CD4-positive, CD25-positive, alpha-beta regulatory T cell (primary cell): ENCODE results near the gene ACSF3. TPM values are rescaled to one million over a fixed set of nuclear protein-coding genes. Genes with fewer than 3 reads are reported as not detected.

Experiments used
- ATAC-seq, 2 donors: fragments of 150-1000 bp; cut with Tn5 transposase; one replicate each; pipeline ENCODE4 v1.10.0; 2021; ENCODE audit warnings: low read depth in 2 of 2, moderate number of reproducible peaks in 2 of 2, moderate library complexity in 1 of 2
- DNase-seq, 3 donors: peaks; one replicate each; pipeline versions ENCODE4 v3.0.0 to v3.0.0-alpha.2; 2012 to 2022; ENCODE audit warnings: mixed read lengths in 1 of 3
- H3K27ac ChIP-seq: one replicate; pipeline ENCODE4 v1.7.0; 2013; ENCODE audit warnings: mild to moderate bottlenecking, low read length; ENCODE audit not compliant: insufficient read depth, poor library complexity, severe bottlenecking
- H3K27me3 ChIP-seq: one replicate; pipeline ENCODE4 v1.7.0; 2013; ENCODE audit warnings: low read length; ENCODE audit not compliant: control insufficient read depth, insufficient read depth
- H3K36me3 ChIP-seq: one replicate; pipeline ENCODE4 v1.7.0; 2013; ENCODE audit warnings: mild to moderate bottlenecking, low read length, moderate library complexity; ENCODE audit not compliant: control insufficient read depth, insufficient read depth
- H3K4me1 ChIP-seq: 2 replicates; pipeline ENCODE4 v1.7.0; 2013; ENCODE audit warnings: mild to moderate bottlenecking, low read length; ENCODE audit not compliant: insufficient read depth, control insufficient read depth, poor library complexity, severe bottlenecking
- H3K4me3 ChIP-seq: one replicate; pipeline ENCODE4 v1.7.0; 2013; ENCODE audit warnings: low read depth, mild to moderate bottlenecking, low read length, moderate library complexity
- H3K9me3 ChIP-seq, 2 experiments: 1 replicate in 1 of 2; 2 replicates in 1 of 2; pipeline ENCODE4 v1.7.0; 2013; ENCODE audit warnings: low read length in 2 of 2, mild to moderate bottlenecking in 1 of 2, moderate library complexity in 1 of 2; ENCODE audit not compliant: control insufficient read depth in 2 of 2
- H3K27ac Mint-ChIP-seq, 3 donors: one replicate each; pipeline ENCODE4 v1.8.0; 2020 to 2022; ENCODE audit warnings: mild to moderate bottlenecking in 3 of 3, mixed read lengths in 3 of 3, moderate library complexity in 2 of 3
- H3K27me3 Mint-ChIP-seq: one replicate; pipeline ENCODE4 v1.8.0; 2022; ENCODE audit warnings: mild to moderate bottlenecking, mixed read lengths
- H3K36me3 Mint-ChIP-seq: one replicate; pipeline ENCODE4 v1.8.0; 2020; ENCODE audit warnings: mixed read lengths
- H3K4me1 Mint-ChIP-seq, 4 donors: one replicate each; pipeline ENCODE4 v1.8.0; 2020 to 2022; ENCODE audit warnings: mixed read lengths in 4 of 4, mild to moderate bottlenecking in 1 of 4
- H3K4me3 Mint-ChIP-seq, 4 donors: one replicate each; pipeline ENCODE4 v1.8.0; 2020 to 2022; ENCODE audit warnings: mild to moderate bottlenecking in 4 of 4, mixed read lengths in 4 of 4, moderate library complexity in 3 of 4
- H3K9me3 Mint-ChIP-seq, 7 donors: one replicate each; pipeline ENCODE4 v1.8.0; 2020 to 2022; ENCODE audit warnings: mixed read lengths in 7 of 7, mild to moderate bottlenecking in 3 of 7, moderate library complexity in 2 of 7
- polyA plus RNA-seq, 4 donors: library from polyadenylated mRNA; unstranded; fragments of 300-500 nt; fragmentation: Illumina TruSeq; gene quantifications; one replicate each; pipeline ENCODE4 v1.2.3, GENCODE V29; 2021
- total RNA-seq: library from RNA; stranded (reverse); gene quantifications from one replicate; pipeline ENCODE4 v1.2.3, GENCODE V29; 2022

Gene ACSF3
- total and polyA plus RNA-seq, 5 donors from 2014 or later = 24.1 to 56.3 (median 29.1) TPM

DNA sequence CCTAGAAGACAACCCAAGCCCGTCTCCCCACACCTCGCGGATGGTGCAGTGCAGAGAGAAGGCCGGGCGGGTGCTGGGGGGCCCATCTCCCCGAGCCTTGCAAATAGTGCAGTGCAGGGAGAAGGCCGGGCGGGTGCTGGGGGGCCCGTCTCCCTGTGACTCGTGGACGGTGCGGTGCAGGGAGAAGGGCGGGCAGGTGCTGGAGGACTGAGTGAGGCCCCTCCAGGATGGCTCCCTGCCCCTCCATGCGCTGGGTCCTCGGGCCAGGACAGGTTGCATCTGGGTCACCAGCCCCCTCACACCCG, 40.0 kb upstream of the ACSF3 start:
- Histone ChIP-seq H3K27ac (no peak overlapping the region), H3K27me3 (no peaks in the 10 kb centered on the region), H3K9me3 (no peaks in the 10 kb centered on the region), H3K4me1 (no peaks in the 10 kb centered on the region), H3K36me3 (no peaks in the 10 kb centered on the region), H3K4me3 (no peak overlapping the region)
- Mint-ChIP-seq H3K9me3 (peaks cover 0 to under 1% (median 0%) of the 10 kb centered on the region in 7 donors), H3K27ac (no peak overlapping the region), H3K27me3 (no peaks in the 10 kb centered on the region), H3K4me3 (peak overlapping the region in 1 of 4 donors; percentile 38), H3K4me1 (no peaks in the 10 kb centered on the region), H3K36me3 (no peaks in the 10 kb centered on the region)
- ATAC-seq (no peak), DNase-seq (no peak)

DNA sequence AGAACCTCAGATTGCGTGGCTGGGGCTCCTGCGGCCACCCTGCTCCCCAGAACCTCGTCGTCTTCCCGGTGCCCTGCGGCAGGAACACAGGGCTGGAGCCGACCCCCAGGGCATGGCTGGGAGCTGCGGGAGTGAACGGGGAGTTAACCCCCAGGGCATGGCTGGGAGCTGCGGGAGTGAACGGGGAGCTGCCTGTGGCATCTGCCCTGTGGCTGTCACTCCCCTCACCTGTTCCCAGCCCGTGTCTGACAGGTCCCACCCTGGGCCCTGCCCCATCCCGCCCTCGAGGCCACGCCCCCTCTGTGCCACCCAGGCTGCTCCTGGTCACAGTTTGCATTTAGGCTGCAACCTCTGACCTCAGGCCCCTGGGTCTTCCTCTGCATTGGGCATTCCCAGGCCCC, 39.4 kb upstream of the ACSF3 start:
- DNase-seq = no peak
- Mint-ChIP-seq H3K27ac (no peak overlapping the region), H3K27me3 (no peaks in the 10 kb centered on the region), H3K4me3 (no peak overlapping the region), H3K36me3 (no peaks in the 10 kb centered on the region), H3K4me1 (no peaks in the 10 kb centered on the region), H3K9me3 (peaks cover 0 to 1% (median 0%) of the 10 kb centered on the region in 7 donors)
- Histone ChIP-seq H3K9me3 (no peaks in the 10 kb centered on the region), H3K36me3 (no peaks in the 10 kb centered on the region), H3K27ac (no peak overlapping the region), H3K27me3 (no peaks in the 10 kb centered on the region), H3K4me3 (no peak overlapping the region), H3K4me1 (no peaks in the 10 kb centered on the region)
- ATAC-seq = no peak

DNA sequence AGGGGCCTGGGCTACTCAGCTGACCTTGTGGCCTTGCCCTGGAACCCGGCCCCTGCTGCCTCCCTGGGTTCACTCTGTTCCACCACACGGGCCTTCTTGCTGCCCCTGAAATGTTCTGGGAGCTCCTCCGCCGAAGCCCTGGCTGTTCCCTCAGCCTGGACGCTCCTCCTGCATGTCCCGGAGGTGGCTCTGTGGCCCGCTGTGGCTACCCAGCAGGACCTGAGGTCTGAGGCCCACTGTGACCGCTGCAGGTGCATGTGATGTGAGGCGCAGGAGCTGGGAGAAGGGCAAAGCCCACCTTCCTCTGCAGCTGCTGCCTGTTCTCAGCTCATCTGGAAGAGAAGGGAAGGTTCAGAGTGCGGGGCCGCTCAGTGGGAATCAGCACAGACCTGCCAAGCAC, 38.9 kb upstream of the ACSF3 start:
- H3K9me3 Mint-ChIP-seq = peaks cover 0 to 1% (median 0%) of the 10 kb centered on the region in 7 donors
- H3K4me1 Mint-ChIP-seq = no peaks in the 10 kb centered on the region
- ATAC-seq (no peak), DNase-seq (no peak)
- Histone ChIP-seq H3K27ac (no peak overlapping the region), H3K9me3 (no peaks in the 10 kb centered on the region), H3K36me3 (no peaks in the 10 kb centered on the region), H3K4me3 (no peak overlapping the region), H3K27me3 (no peaks in the 10 kb centered on the region), H3K4me1 (no peaks in the 10 kb centered on the region)
- H3K36me3 Mint-ChIP-seq = no peaks in the 10 kb centered on the region
- H3K4me3 Mint-ChIP-seq = no peak overlapping the region
- no peaks in the 10 kb centered on the region for H3K27me3 Mint-ChIP-seq
- no peak overlapping the region for H3K27ac Mint-ChIP-seq

DNA sequence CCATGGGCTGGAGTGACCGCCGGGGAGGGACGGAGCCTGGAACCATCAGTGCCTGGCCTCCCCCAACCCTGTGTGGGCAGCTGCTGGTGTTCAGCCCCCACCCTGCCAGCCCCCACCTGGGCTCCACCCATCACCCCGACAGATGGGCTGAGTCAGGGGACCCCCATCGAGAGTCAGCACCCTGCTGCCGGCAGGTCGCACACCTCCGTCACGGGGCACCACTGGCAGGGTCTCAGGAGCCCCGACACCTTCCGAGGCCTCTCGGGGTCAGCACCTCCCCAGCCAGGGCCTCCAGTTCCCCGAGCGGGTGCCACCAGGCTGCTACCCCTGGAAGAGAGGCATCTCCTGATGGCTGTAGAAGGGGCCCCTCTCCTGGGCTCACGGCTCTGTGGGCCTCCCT, 38.3 kb upstream of the ACSF3 start:
- H3K4me3 Mint-ChIP-seq = no peak overlapping the region
- peaks cover 0 to 1% (median 0%) of the 10 kb centered on the region in 7 donors for H3K9me3 Mint-ChIP-seq
- no peaks in the 10 kb centered on the region for H3K4me1 ChIP-seq
- ATAC-seq (no peak), DNase-seq (no peak)
- no peaks in the 10 kb centered on the region for H3K36me3 Mint-ChIP-seq
- H3K9me3 ChIP-seq = no peaks in the 10 kb centered on the region
- H3K4me3 ChIP-seq = no peak overlapping the region
- H3K4me1 Mint-ChIP-seq = no peaks in the 10 kb centered on the region
- H3K27ac Mint-ChIP-seq = no peak overlapping the region
- no peak overlapping the region for H3K27ac ChIP-seq
- no peaks in the 10 kb centered on the region for H3K27me3 ChIP-seq
- no peaks in the 10 kb centered on the region for H3K36me3 ChIP-seq
- no peaks in the 10 kb centered on the region for H3K27me3 Mint-ChIP-seq

DNA sequence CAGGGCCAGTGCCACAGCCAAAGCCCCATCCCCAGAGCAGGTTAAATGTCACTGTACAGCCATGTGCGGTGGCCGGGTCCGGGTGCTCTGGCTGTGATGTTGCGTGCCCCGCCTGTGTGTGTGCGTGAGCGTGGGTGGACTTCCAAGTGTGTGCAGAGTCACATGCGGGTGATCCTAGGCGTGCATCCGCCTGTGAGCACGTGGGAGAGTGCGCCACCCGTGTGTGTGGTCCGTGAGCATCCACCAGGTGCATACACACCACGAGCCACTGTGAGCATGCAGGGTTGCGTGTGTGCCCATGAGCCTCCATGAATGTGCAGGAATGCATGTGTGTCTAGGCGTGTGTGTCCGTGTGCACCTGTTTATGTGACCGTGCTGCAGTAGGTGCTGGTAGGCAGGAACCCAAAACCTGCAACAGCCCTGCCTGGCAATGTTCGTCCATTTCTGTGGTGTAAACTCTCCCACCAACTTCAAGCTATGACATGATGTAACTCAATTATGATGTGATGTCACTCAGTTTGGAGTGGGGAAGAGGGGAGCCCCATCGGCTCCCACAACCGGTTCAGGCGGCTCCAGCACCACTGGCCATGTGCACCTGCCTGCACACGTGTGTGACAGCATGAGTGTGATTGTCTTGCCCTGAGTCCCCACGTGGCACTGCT, 37.6 kb upstream of the ACSF3 start:
- ATAC-seq (no peak), DNase-seq (no peak)
- Histone ChIP-seq H3K27ac (no peak overlapping the region), H3K36me3 (no peaks in the 10 kb centered on the region), H3K4me3 (no peak overlapping the region), H3K4me1 (no peaks in the 10 kb centered on the region), H3K27me3 (no peaks in the 10 kb centered on the region), H3K9me3 (no peaks in the 10 kb centered on the region)
- no peak overlapping the region for H3K4me3 Mint-ChIP-seq
- no peaks in the 10 kb centered on the region for H3K4me1 Mint-ChIP-seq
- no peaks in the 10 kb centered on the region for H3K36me3 Mint-ChIP-seq
- peaks cover 0 to 1% (median 0%) of the 10 kb centered on the region in 7 donors for H3K9me3 Mint-ChIP-seq
- H3K27me3 Mint-ChIP-seq = no peaks in the 10 kb centered on the region
- no peak overlapping the region for H3K27ac Mint-ChIP-seq

DNA sequence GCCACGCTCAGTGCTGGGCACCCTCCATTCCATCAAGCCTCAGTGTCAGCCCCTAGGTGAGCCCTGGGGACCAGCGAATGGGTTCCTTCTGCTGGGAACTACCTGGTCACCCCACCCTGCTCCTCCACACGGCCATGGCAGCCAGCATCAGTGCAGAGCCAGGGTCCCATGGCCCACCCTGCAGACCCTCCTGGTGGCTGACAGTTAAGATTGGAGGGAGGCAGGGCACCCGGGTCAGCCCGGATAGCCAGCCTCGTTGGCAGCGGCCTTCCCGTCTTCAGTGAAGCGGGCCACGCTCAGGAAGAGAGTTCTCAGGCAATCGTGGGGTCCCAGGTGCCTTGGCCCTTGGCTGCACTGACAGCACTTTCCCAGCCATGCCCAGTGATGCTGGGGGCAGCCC, 37.1 kb upstream of the ACSF3 start:
- Mint-ChIP-seq H3K4me1 (no peaks in the 10 kb centered on the region), H3K36me3 (no peaks in the 10 kb centered on the region), H3K27me3 (no peaks in the 10 kb centered on the region), H3K9me3 (peaks cover 0 to 1% (median 0%) of the 10 kb centered on the region in 7 donors), H3K27ac (no peak overlapping the region), H3K4me3 (no peak overlapping the region)
- Histone ChIP-seq H3K4me3 (no peak overlapping the region), H3K4me1 (no peaks in the 10 kb centered on the region), H3K36me3 (no peaks in the 10 kb centered on the region), H3K27me3 (no peaks in the 10 kb centered on the region), H3K27ac (no peak overlapping the region), H3K9me3 (no peaks in the 10 kb centered on the region)
- ATAC-seq = no peak
- no peak for DNase-seq

DNA sequence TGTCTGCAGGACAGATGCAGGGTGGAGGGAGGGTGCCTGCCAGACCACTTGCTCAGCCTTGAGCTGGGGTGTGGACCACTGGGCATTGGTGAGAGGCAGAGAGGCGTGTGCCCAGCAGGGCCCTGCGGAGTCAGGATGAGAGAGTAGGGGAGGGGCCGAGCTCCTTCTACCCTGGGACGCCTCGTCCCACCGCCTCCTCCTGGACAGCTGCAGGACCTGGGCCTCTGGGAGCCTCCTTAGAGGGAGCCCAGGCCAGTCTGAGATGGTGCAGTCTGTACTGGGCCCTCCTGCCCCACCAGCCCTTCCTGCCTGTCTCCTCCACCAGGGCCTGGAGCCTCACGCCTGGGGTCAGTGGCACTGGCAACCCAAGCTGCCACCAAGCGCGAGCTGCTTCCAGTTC, 35.9 kb upstream of the ACSF3 start:
- H3K9me3 ChIP-seq = no peaks in the 10 kb centered on the region
- no peak overlapping the region for H3K27ac ChIP-seq
- ATAC-seq (no peak), DNase-seq (no peak)
- H3K4me3 ChIP-seq = no peak overlapping the region
- no peaks in the 10 kb centered on the region for H3K36me3 ChIP-seq
- no peaks in the 10 kb centered on the region for H3K27me3 Mint-ChIP-seq
- no peaks in the 10 kb centered on the region for H3K4me1 ChIP-seq
- H3K9me3 Mint-ChIP-seq = peaks cover 0 to 1% (median 0%) of the 10 kb centered on the region in 7 donors
- no peaks in the 10 kb centered on the region for H3K4me1 Mint-ChIP-seq
- H3K36me3 Mint-ChIP-seq = no peaks in the 10 kb centered on the region
- no peaks in the 10 kb centered on the region for H3K27me3 ChIP-seq
- H3K4me3 Mint-ChIP-seq = no peak overlapping the region
- H3K27ac Mint-ChIP-seq = no peak overlapping the region

DNA sequence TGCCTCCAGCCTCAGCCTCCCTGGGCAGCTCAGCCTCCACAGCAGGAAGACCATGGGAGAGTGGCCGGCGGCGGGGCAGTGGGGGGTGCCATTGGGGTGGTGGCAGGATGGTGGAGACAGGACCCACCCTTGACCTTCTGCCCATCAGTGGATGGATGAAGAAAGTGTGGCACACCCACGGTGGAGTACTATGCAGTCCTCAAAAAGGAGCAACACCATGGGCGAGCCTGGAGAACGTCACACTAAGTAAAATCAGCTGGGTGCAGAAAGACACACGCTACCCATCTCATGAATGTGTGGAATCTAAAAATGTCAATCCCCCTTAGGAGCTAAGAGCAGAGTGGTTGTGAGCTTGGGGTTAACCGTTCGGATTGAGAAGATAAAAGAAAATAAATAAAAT, 34.8 kb upstream of the ACSF3 start:
- Mint-ChIP-seq H3K9me3 (peaks cover 0 to 1% (median 0%) of the 10 kb centered on the region in 7 donors), H3K4me1 (no peaks in the 10 kb centered on the region), H3K36me3 (no peaks in the 10 kb centered on the region), H3K4me3 (no peak overlapping the region), H3K27ac (peak overlapping the region in 1 of 3 donors; percentile 87), H3K27me3 (no peaks in the 10 kb centered on the region)
- H3K9me3 ChIP-seq = no peaks in the 10 kb centered on the region
- no peaks in the 10 kb centered on the region for H3K27me3 ChIP-seq
- H3K4me1 ChIP-seq = no peaks in the 10 kb centered on the region
- no peak overlapping the region for H3K4me3 ChIP-seq
- DNase-seq = no peak
- H3K36me3 ChIP-seq = no peaks in the 10 kb centered on the region
- no peak overlapping the region for H3K27ac ChIP-seq
- ATAC-seq = no peak
